Choroid plexus epithelial cell (primary cell): ENCODE results near the gene SECISBP2.
"Not testable (repeated sequence)": the region's sequence is repeated elsewhere in the genome, so short reads cannot be mapped to it uniquely, and the experiment has no call there.

ENCODE experiments used
- DNase-seq: peaks from one replicate; pipeline ENCODE4 v3.0.0-alpha.2; 2010; ENCODE audit warnings: low read depth
- H3K4me3 ChIP-seq: 2 replicates; pipeline ENCODE4 v1.5.1; 2011; ENCODE audit warnings: low read depth, mild to moderate bottlenecking, control low read depth, low read length, moderate library complexity
- TF ChIP-seq, protein P1 (sequence below): conservative IDR thresholded peaks from 2 replicates; pipeline ENCODE4 v1.5.1; 2011; ENCODE audit warnings: low read depth, mild to moderate bottlenecking, control low read depth, inconsistent platforms, low read length, moderate library complexity

Gene SECISBP2, protein sequence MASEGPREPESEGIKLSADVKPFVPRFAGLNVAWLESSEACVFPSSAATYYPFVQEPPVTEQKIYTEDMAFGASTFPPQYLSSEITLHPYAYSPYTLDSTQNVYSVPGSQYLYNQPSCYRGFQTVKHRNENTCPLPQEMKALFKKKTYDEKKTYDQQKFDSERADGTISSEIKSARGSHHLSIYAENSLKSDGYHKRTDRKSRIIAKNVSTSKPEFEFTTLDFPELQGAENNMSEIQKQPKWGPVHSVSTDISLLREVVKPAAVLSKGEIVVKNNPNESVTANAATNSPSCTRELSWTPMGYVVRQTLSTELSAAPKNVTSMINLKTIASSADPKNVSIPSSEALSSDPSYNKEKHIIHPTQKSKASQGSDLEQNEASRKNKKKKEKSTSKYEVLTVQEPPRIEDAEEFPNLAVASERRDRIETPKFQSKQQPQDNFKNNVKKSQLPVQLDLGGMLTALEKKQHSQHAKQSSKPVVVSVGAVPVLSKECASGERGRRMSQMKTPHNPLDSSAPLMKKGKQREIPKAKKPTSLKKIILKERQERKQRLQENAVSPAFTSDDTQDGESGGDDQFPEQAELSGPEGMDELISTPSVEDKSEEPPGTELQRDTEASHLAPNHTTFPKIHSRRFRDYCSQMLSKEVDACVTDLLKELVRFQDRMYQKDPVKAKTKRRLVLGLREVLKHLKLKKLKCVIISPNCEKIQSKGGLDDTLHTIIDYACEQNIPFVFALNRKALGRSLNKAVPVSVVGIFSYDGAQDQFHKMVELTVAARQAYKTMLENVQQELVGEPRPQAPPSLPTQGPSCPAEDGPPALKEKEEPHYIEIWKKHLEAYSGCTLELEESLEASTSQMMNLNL

GRCh38 chr9:89318123-89319014 is at the start of gene SECISBP2:
SECISBP2 (plus strand) TSS chr9:89318500; CDS start chr9:89318577, 77 bp downstream.
- DNase-seq = peak; percentile 97
- TF ChIP-seq, protein P1, sequence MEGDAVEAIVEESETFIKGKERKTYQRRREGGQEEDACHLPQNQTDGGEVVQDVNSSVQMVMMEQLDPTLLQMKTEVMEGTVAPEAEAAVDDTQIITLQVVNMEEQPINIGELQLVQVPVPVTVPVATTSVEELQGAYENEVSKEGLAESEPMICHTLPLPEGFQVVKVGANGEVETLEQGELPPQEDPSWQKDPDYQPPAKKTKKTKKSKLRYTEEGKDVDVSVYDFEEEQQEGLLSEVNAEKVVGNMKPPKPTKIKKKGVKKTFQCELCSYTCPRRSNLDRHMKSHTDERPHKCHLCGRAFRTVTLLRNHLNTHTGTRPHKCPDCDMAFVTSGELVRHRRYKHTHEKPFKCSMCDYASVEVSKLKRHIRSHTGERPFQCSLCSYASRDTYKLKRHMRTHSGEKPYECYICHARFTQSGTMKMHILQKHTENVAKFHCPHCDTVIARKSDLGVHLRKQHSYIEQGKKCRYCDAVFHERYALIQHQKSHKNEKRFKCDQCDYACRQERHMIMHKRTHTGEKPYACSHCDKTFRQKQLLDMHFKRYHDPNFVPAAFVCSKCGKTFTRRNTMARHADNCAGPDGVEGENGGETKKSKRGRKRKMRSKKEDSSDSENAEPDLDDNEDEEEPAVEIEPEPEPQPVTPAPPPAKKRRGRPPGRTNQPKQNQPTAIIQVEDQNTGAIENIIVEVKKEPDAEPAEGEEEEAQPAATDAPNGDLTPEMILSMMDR = peak; percentile 83

DNA sequence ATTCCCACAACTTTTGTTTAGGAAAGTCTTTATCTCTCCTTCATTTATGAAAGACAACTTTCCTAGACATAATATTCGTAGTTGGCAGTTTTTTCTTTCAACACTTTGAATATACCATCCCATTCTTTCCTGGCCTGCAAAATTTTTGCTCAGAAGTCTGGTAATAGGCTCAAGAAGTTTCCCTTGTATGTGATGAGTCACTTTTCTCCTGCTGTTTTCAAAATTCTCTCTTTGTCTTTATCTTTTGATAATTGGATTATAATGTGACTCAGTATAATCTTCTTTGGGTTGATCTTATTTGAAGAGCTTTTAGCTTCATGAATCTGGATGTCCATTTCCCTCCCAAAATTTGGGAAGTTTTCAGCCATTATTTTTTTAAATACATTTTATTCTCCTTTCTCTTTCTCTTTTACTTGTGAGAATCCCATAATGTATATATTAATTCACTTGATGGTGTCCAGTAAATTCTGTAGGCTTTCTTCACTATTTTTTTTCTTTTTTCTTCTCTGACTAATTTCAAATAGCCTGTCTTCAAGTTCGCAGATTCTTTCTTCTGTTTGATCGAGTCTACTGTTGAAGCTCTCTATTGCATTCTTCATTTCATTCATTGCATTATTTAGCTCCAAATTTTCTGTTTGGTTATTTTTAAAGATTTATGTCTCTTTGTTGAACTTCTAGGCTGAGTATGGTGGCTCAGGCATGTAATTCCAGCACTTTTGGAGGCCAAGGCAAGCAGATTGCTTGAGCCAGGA is 44.6 kb upstream of the SECISBP2 start:
- TF ChIP-seq, protein P1 = no peak
- DNase-seq = no peak
- no peak overlapping the region for H3K4me3 ChIP-seq

More at GRCh38 chr9:89318123-89319014, at the start of gene SECISBP2:
- peak within 1 kb of the TSS; percentile 74 for H3K4me3 ChIP-seq

DNA sequence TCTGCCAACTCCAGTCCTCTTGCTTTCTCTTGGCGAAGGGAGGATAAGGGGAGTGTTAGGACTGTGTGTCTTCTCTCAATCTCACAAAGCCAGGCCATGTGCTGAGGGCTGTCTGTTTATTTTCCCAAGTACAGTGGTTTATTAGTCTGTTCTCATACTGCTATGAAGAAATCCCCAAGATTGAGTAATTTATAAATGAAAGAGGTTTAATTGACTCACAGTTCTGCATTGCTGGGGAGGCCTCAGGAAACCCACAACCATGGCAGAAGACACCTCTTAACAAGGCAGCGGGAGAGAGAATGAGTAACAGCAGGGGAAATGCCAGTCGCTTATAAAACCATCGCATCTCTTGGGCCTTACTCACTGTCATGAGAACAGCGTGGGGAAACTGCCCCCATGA is 43.5 kb upstream of the SECISBP2 start:
- peak; percentile 95 for DNase-seq
- H3K4me3 ChIP-seq = no peak overlapping the region
- TF ChIP-seq, protein P1 = no peak

DNA sequence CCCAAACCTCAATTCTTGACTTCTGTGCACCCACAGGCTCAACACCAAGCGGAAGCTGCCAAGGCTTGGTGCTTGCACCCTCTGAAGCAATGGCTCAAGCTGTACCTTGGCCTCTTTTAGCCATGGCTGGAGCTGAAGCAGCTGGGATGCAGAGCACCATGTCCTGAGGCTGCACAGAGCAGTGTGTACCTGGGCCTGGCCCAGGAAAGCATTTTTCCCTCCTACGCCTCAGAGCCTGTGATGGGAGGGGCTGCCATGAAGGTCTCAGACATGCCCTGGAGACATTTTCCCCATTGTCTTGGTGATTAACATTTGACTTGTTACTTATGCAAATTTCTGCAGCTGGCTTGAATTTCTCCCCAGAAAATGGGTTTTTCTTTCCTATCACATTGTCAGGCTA is 42.3 kb upstream of the SECISBP2 start:
- not testable (repeated sequence) for DNase-seq, H3K4me3 ChIP-seq

- no peak overlapping the region for H3K4me3 ChIP-seq
- TF ChIP-seq, protein P1 = no peak
- DNase-seq = no peak
Observed at GRCh38 chr9:89277043-89277442, 41.3 kb upstream of the SECISBP2 start.

GRCh38 chr9:89277454-89277853 is 40.8 kb upstream of the SECISBP2 start:
- no peak overlapping the region for H3K4me3 ChIP-seq
- TF ChIP-seq, protein P1 = no peak
- peak; percentile 65 for DNase-seq
